KMS-11 (cell line): ENCODE results near the gene BAZ2B.

ENCODE experiments used
- H2AFZ ChIP-seq: fragments of 200-600 bp; sonication (generic); 2 replicates; pipeline ENCODE4 v1.6.1; 2016; ENCODE audit warnings: antibody characterized with exemption, mixed run types, low read depth
- H3K27ac ChIP-seq: fragments of 200-600 bp; sonication (generic); 2 replicates; pipeline ENCODE4 v1.6.1; 2016; ENCODE audit warnings: mild to moderate bottlenecking, mixed run types
- H3K27me3 ChIP-seq: fragments of 200-600 bp; sonication (generic); 2 replicates; pipeline ENCODE4 v1.6.1; 2017; ENCODE audit warnings: mild to moderate bottlenecking, low read depth, mixed run types, moderate library complexity; ENCODE audit not compliant: insufficient read depth
- H3K36me3 ChIP-seq: fragments of 200-600 bp; sonication (generic); 2 replicates; pipeline ENCODE4 v1.6.1; 2017; ENCODE audit warnings: mild to moderate bottlenecking, mixed run types; ENCODE audit not compliant: insufficient read depth
- H3K4me1 ChIP-seq: fragments of 200-600 bp; sonication (generic); 2 replicates; pipeline ENCODE4 v1.6.1; 2016; ENCODE audit warnings: mild to moderate bottlenecking, low read depth, mixed run types; ENCODE audit not compliant: poor library complexity, severe bottlenecking
- H3K4me2 ChIP-seq: fragments of 200-600 bp; sonication (generic); 2 replicates; pipeline ENCODE4 v1.7.0; 2016; ENCODE audit warnings: mild to moderate bottlenecking, mixed run types
- H3K4me3 ChIP-seq: fragments of 200-600 bp; sonication (generic); IDR thresholded peaks from 2 replicates; pipeline ENCODE4 v1.6.1; 2017; ENCODE audit warnings: low read depth, low read length, mixed read lengths; ENCODE audit not compliant: insufficient read depth
- H3K79me2 ChIP-seq: fragments of 200-600 bp; sonication (generic); 2 replicates; pipeline ENCODE4 v1.6.1; 2016; ENCODE audit warnings: low read depth, mixed run types; ENCODE audit not compliant: insufficient read depth
- H3K9ac ChIP-seq: fragments of 200-600 bp; sonication (generic); 2 replicates; pipeline ENCODE4 v1.6.1; 2016; ENCODE audit warnings: mild to moderate bottlenecking, mixed run types
- H4K20me1 ChIP-seq: fragments of 200-600 bp; sonication (generic); 2 replicates; pipeline ENCODE4 v1.6.1; 2016; ENCODE audit warnings: mild to moderate bottlenecking, mixed run types; ENCODE audit not compliant: insufficient read depth
- CTCF ChIP-seq: fragments of 200-600 bp; sonication (generic); conservative IDR thresholded peaks from 2 replicates; pipeline ENCODE4 v1.6.1; 2017; ENCODE audit warnings: low read depth, mild to moderate bottlenecking, antibody characterized with exemption, low read length, moderate library complexity, mixed read lengths

Gene BAZ2B

GRCh38 chr2:159557437-159558034 lies 58.8 kb downstream of the BAZ2B start:
- no peaks in the 10 kb centered on the region for H4K20me1 ChIP-seq
- no peaks in the 10 kb centered on the region for H3K4me1 ChIP-seq
- H3K4me3 ChIP-seq = no peak overlapping the region
- no peaks in the 10 kb centered on the region for H3K36me3 ChIP-seq
- no peaks in the 10 kb centered on the region for H3K79me2 ChIP-seq
- no peak overlapping the region for H3K27ac ChIP-seq
- no peak for TF ChIP-seq CTCF
- H2AFZ ChIP-seq = no peak overlapping the region
- no peak overlapping the region for H3K4me2 ChIP-seq
- no peaks in the 10 kb centered on the region for H3K27me3 ChIP-seq
- no peak overlapping the region for H3K9ac ChIP-seq

- Histone ChIP-seq H3K9ac (no peak overlapping the region), H4K20me1 (no peaks in the 10 kb centered on the region), H3K27me3 (no peaks in the 10 kb centered on the region), H3K27ac (no peak overlapping the region), H3K79me2 (no peaks in the 10 kb centered on the region), H2AFZ (no peak overlapping the region), H3K36me3 (no peaks in the 10 kb centered on the region), H3K4me1 (no peaks in the 10 kb centered on the region), H3K4me3 (no peak overlapping the region), H3K4me2 (no peak overlapping the region)
- TF ChIP-seq CTCF = no peak
Observed at GRCh38 chr2:159555651-159556392, 60.5 kb downstream of the BAZ2B start.

- H4K20me1 ChIP-seq = no peaks in the 10 kb centered on the region
- no peaks in the 10 kb centered on the region for H3K4me1 ChIP-seq
- H3K9ac ChIP-seq = no peak overlapping the region
- no peak overlapping the region for H3K4me2 ChIP-seq
- no peaks in the 10 kb centered on the region for H3K79me2 ChIP-seq
- H3K36me3 ChIP-seq = no peaks in the 10 kb centered on the region
- H2AFZ ChIP-seq = no peak overlapping the region
- H3K27me3 ChIP-seq = no peaks in the 10 kb centered on the region
- no peak overlapping the region for H3K4me3 ChIP-seq
- no peak for TF ChIP-seq CTCF
- H3K27ac ChIP-seq = no peak overlapping the region
Observed at GRCh38 chr2:159553727-159554126, 62.6 kb downstream of the BAZ2B start.

GRCh38 chr2:159551806-159552205 lies 64.5 kb downstream of the BAZ2B start:
- Histone ChIP-seq H2AFZ (no peak overlapping the region), H3K4me2 (no peak overlapping the region), H3K27me3 (no peaks in the 10 kb centered on the region), H3K36me3 (no peaks in the 10 kb centered on the region), H3K9ac (no peak overlapping the region), H3K27ac (no peak overlapping the region), H4K20me1 (no peaks in the 10 kb centered on the region), H3K4me1 (no peaks in the 10 kb centered on the region), H3K79me2 (no peaks in the 10 kb centered on the region), H3K4me3 (no peak overlapping the region)
- no peak for TF ChIP-seq CTCF
